Measurements from ENCODE around the gene CWC27. TPM values are rescaled to one million over a fixed set of nuclear protein-coding genes. Genes with fewer than 3 reads are reported as not detected.

CWC27 gene
- total RNA-seq, 1 experiment from 2014 or later = 42.7 TPM

DNA sequence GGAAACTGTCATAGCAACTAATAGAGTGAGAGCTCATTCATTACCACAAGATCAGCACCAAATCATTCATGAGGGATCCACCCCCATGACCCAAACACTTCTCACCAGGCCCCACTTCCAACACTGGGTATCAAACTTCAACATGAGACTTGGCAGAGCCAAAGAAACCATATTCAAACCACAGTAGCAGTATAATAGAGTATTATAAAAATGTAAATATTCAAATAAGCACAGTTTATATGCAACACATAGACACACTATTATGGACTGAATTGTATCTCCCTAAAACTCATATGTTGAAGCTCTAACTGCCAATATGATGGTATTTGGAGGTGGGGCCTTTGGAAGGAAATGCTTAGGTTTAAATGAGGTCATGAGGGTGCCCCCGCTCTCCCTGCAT is 240.5 kb downstream of the CWC27 start:
- POLR2A ChIA-PET = no interaction called here
- no peaks in the 10 kb centered on the region for H3K4me1 Mint-ChIP-seq
- no peak overlapping the region for H3K4me3 Mint-ChIP-seq
- ATAC-seq (no peak), DNase-seq (ENCODE audit: low spot score) (no peak)
- H3K36me3 Mint-ChIP-seq = no peaks in the 10 kb centered on the region
- peaks cover under 1% of the 10 kb centered on the region; the same call in 1 of the 2 replicates for H3K9me3 Mint-ChIP-seq
- H3K27ac Mint-ChIP-seq = no peak overlapping the region
- no peaks in the 10 kb centered on the region for H3K27me3 Mint-ChIP-seq (ENCODE audit: low read depth)
- CTCF ChIA-PET = no interaction called here
- TF ChIP-seq JUN (CRISPR knock-in tag; IDR thresholded peaks at IDR 0.05) = no peak
- TF ChIP-seq, protein P1, sequence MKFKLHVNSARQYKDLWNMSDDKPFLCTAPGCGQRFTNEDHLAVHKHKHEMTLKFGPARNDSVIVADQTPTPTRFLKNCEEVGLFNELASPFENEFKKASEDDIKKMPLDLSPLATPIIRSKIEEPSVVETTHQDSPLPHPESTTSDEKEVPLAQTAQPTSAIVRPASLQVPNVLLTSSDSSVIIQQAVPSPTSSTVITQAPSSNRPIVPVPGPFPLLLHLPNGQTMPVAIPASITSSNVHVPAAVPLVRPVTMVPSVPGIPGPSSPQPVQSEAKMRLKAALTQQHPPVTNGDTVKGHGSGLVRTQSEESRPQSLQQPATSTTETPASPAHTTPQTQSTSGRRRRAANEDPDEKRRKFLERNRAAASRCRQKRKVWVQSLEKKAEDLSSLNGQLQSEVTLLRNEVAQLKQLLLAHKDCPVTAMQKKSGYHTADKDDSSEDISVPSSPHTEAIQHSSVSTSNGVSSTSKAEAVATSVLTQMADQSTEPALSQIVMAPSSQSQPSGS (CRISPR knock-in tag; IDR thresholded peaks at IDR 0.05; ENCODE audit: borderline replicate concordance, low read depth) = no peak
- no peak for TF ChIP-seq RORB (CRISPR knock-in tag; IDR thresholded peaks at IDR 0.05)
- no peak for TF ChIP-seq HMGA2 (CRISPR knock-in tag; IDR thresholded peaks at IDR 0.05)
- TF ChIP-seq USF1 (CRISPR knock-in tag; IDR thresholded peaks at IDR 0.05) = no peak
- no peak for TF ChIP-seq ZNF532 (CRISPR knock-in tag; IDR thresholded peaks at IDR 0.05; ENCODE audit: borderline replicate concordance)
- no peak for TF ChIP-seq ATF3 (CRISPR knock-in tag; conservative IDR thresholded peaks at IDR 0.05)
- TF ChIP-seq ZNF121 (CRISPR knock-in tag; IDR thresholded peaks at IDR 0.05) = no peak
- TF ChIP-seq, protein P2, sequence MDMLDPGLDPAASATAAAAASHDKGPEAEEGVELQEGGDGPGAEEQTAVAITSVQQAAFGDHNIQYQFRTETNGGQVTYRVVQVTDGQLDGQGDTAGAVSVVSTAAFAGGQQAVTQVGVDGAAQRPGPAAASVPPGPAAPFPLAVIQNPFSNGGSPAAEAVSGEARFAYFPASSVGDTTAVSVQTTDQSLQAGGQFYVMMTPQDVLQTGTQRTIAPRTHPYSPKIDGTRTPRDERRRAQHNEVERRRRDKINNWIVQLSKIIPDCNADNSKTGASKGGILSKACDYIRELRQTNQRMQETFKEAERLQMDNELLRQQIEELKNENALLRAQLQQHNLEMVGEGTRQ (CRISPR knock-in tag; IDR thresholded peaks at IDR 0.05) = no peak
- TF ChIP-seq MXD4 (CRISPR knock-in tag; IDR thresholded peaks at IDR 0.05; ENCODE audit: borderline replicate concordance) = no peak
- TF ChIP-seq, protein P3, sequence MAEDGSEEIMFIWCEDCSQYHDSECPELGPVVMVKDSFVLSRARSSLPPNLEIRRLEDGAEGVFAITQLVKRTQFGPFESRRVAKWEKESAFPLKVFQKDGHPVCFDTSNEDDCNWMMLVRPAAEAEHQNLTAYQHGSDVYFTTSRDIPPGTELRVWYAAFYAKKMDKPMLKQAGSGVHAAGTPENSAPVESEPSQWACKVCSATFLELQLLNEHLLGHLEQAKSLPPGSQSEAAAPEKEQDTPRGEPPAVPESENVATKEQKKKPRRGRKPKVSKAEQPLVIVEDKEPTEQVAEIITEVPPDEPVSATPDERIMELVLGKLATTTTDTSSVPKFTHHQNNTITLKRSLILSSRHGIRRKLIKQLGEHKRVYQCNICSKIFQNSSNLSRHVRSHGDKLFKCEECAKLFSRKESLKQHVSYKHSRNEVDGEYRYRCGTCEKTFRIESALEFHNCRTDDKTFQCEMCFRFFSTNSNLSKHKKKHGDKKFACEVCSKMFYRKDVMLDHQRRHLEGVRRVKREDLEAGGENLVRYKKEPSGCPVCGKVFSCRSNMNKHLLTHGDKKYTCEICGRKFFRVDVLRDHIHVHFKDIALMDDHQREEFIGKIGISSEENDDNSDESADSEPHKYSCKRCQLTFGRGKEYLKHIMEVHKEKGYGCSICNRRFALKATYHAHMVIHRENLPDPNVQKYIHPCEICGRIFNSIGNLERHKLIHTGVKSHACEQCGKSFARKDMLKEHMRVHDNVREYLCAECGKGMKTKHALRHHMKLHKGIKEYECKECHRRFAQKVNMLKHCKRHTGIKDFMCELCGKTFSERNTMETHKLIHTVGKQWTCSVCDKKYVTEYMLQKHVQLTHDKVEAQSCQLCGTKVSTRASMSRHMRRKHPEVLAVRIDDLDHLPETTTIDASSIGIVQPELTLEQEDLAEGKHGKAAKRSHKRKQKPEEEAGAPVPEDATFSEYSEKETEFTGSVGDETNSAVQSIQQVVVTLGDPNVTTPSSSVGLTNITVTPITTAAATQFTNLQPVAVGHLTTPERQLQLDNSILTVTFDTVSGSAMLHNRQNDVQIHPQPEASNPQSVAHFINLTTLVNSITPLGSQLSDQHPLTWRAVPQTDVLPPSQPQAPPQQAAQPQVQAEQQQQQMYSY (CRISPR knock-in tag; IDR thresholded peaks at IDR 0.05) = no peak
- TF ChIP-seq ZNF138 (CRISPR knock-in tag; conservative IDR thresholded peaks at IDR 0.05) = no peak
- no peak for TF ChIP-seq EMX1 (CRISPR knock-in tag; IDR thresholded peaks at IDR 0.05)
- TF ChIP-seq KAT7 (CRISPR knock-in tag; IDR thresholded peaks at IDR 0.05; ENCODE audit: borderline replicate concordance) = no peak
- TF ChIP-seq ZNF396 (CRISPR knock-in tag; IDR thresholded peaks at IDR 0.05; ENCODE audit: borderline replicate concordance) = no peak
- TF ChIP-seq, protein P4, sequence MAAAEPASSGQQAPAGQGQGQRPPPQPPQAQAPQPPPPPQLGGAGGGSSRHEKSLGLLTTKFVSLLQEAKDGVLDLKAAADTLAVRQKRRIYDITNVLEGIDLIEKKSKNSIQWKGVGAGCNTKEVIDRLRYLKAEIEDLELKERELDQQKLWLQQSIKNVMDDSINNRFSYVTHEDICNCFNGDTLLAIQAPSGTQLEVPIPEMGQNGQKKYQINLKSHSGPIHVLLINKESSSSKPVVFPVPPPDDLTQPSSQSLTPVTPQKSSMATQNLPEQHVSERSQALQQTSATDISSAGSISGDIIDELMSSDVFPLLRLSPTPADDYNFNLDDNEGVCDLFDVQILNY (CRISPR knock-in tag; IDR thresholded peaks at IDR 0.05) = no peak

Data from WTC11 (cell line).